GM23248 (cell line): Measurements from ENCODE around the gene TET3.

Experiments
- EZH2 ChIP-seq: fragments of 200-600 bp; sonication (generic); IDR thresholded peaks from 2 replicates; pipeline ENCODE4 v1.6.1; 2018; ENCODE audit warnings: antibody characterized with exemption, mild to moderate bottlenecking; ENCODE audit not compliant: insufficient read depth, poor library complexity, severe bottlenecking
- EZH2phosphoT487 ChIP-seq: fragments of 200-600 bp; sonication (generic); IDR thresholded peaks from 2 replicates; pipeline ENCODE4 v1.6.1; 2018; ENCODE audit warnings: antibody characterized with exemption, moderate library complexity, mild to moderate bottlenecking, low read depth; ENCODE audit not compliant: insufficient read depth

GRCh38 chr2:73939419-73939818 lies 45.3 kb upstream of the TET3 start:
- no peak for TF ChIP-seq EZH2
- no peak; the same call in 1 of the 2 replicates for TF ChIP-seq EZH2phosphoT487
